GM12873 (cell line): ENCODE results near the gene SLC26A6.

Source experiments
- CTCF ChIP-seq: IDR thresholded peaks from 2 replicates; pipeline ENCODE4 v1.5.1; 2012; ENCODE audit warnings: low read depth, mild to moderate bottlenecking, moderate library complexity, low read length, control low read depth; ENCODE audit not compliant: insufficient read depth; ENCODE audit errors: missing control alignments

The SLC26A6 gene

GRCh38 chr3:48619541-48620524 lies 15.4 kb downstream of the SLC26A6 start:
- no peak for TF ChIP-seq CTCF

GRCh38 chr3:48617559-48617958 lies 17.7 kb downstream of the SLC26A6 start:
- TF ChIP-seq CTCF: no peak

GRCh38 chr3:48614044-48614443 lies 21.2 kb downstream of the SLC26A6 start:
- no peak for TF ChIP-seq CTCF

GRCh38 chr3:48612309-48612708 lies 23.0 kb downstream of the SLC26A6 start:
- no peak for TF ChIP-seq CTCF

- TF ChIP-seq CTCF: peak; percentile 81
Observed at GRCh38 chr3:48609088-48610005, 25.9 kb downstream of the SLC26A6 start, which contains the start of gene UQCRC1. Gene UQCRC1 (minus strand): TSS chr3:48609646. CDS start chr3:48609620, 26 bp downstream.

- no peak for TF ChIP-seq CTCF
Observed at GRCh38 chr3:48607519-48607918, 27.7 kb downstream of the SLC26A6 start.

- TF ChIP-seq CTCF: no peak
Observed at GRCh38 chr3:48601622-48601994, 33.7 kb downstream of the SLC26A6 start.
